K562 (cell line): ENCODE data around the gene UFC1. TPM values are rescaled to one million over a fixed set of nuclear protein-coding genes. Genes with fewer than 3 reads are reported as not detected.

ENCODE experiments used
- BCOR ChIP-seq: fragments of 450-650 bp; IDR thresholded peaks from 2 replicates; pipeline ENCODE4 v1.6.1; 2016
- ETV1 ChIP-seq: fragments of 450-650 bp; conservative IDR thresholded peaks from 2 replicates; pipeline ENCODE4 v1.6.1; 2016; ENCODE audit warnings: missing genetic modification characterization, control low read depth, low read depth, missing compliant biosample characterization
- FOXK2 ChIP-seq, 2 experiments: fragments of 450-650 bp; IDR thresholded peaks in 1 of 2; conservative IDR thresholded peaks in 1 of 2; 2 replicates each; pipeline ENCODE4 v1.6.1; 2016; ENCODE audit warnings: low read depth in 2 of 2, mild to moderate bottlenecking in 1 of 2
- FOXP1 ChIP-seq: sonication (generic); formaldehyde crosslinking; IDR thresholded peaks from 2 replicates; pipeline ENCODE4 v1.8.0; 2022; ENCODE audit warnings: mild to moderate bottlenecking, missing genetic modification reagents
- HCFC1 ChIP-seq: IDR thresholded peaks from 2 replicates; pipeline ENCODE4 v1.6.1; 2012; ENCODE audit warnings: low read depth, low read length, improper control_type of control experiment
- HDAC1 ChIP-seq, 2 experiments: fragments of 450-650 bp; IDR thresholded peaks; 2 replicates each; pipeline ENCODE4 v1.6.1; 2016 to 2017; ENCODE audit warnings: inconsistent platforms in 1 of 2, mild to moderate bottlenecking in 1 of 2, moderate library complexity in 1 of 2
- ILF3 ChIP-seq: fragments of 450-650 bp; IDR thresholded peaks from 2 replicates; pipeline ENCODE4 v1.6.1; 2018; ENCODE audit warnings: antibody characterized with exemption, mild to moderate bottlenecking, moderate library complexity, borderline replicate concordance
- MCM2 ChIP-seq: fragments of 450-650 bp; IDR thresholded peaks from 2 replicates; pipeline ENCODE4 v1.6.1; 2017; ENCODE audit warnings: low read depth, mild to moderate bottlenecking
- NR2C2 ChIP-seq, 2 experiments: fragments of 200-800 bp in 1 of 2; sonication (Bioruptor generic) in 1 of 2; sonication (generic) in 1 of 2; formaldehyde crosslinking in 1 of 2; IDR thresholded peaks; 2 replicates each; pipeline versions ENCODE4 v1.6.1 to v1.8.0; 2016 to 2022; ENCODE audit warnings: mild to moderate bottlenecking in 1 of 2, missing compliant biosample characterization in 1 of 2, missing genetic modification characterization in 1 of 2, missing genetic modification reagents in 1 of 2
- PPARD ChIP-seq: fragments of 250-450 bp; sonication (Bioruptor Pico); IDR thresholded peaks from 2 replicates; pipeline ENCODE4 v1.8.0; 2022; ENCODE audit warnings: inconsistent platforms, mild to moderate bottlenecking, moderate library complexity
- RBM34 ChIP-seq: fragments of 200-400 bp; formaldehyde crosslinking; IDR thresholded peaks from 2 replicates; pipeline ENCODE4 v1.6.1; 2018; ENCODE audit warnings: low read length, borderline replicate concordance; ENCODE audit not compliant: insufficient read depth
- TCF3 ChIP-seq: sonication (generic); formaldehyde crosslinking; IDR thresholded peaks from 2 replicates; pipeline ENCODE4 v1.4.0; 2020; ENCODE audit warnings: mild to moderate bottlenecking, missing genetic modification reagents
- ZSCAN29 ChIP-seq: fragments of 450-650 bp; IDR thresholded peaks from 2 replicates; pipeline ENCODE4 v1.6.1; 2017
- polyA plus RNA-seq, 8 experiments: library from polyadenylated mRNA; depleted of rRNA in 4 of 8; stranded (reverse) in 5 of 8; unstranded in 3 of 8; fragments of >200 nt; fragmentation: Nextera tagmentation in 2 of 8; fragmentation: Illumina TruSeq in 1 of 8; extraction: Ambion mirVana in 2 of 8; extraction: Trizol in 1 of 8; gene quantifications; 2 replicates each; pipeline versions ENCODE4 v1.2.1 to v1.2.3, GENCODE V29; 2011 to 2014; ENCODE audit warnings: inconsistent platforms in 1 of 8, missing spikeins in 1 of 8
- total RNA-seq, 7 experiments: library from RNA; depleted of rRNA in 6 of 7; stranded (reverse); fragments of >200 nt in 6 of 7; fragmentation: Illumina TruSeq in 2 of 7; extraction: Trizol in 2 of 7; gene quantifications; 2 replicates each; pipeline versions ENCODE4 v1.2.1 to v1.2.3, GENCODE V29; 2011 to 2021; ENCODE audit warnings: low replicate concordance in 1 of 7
- TF ChIP-seq, protein P1 (sequence below), 3 experiments: fragments of 200-800 bp in 1 of 3; sonication (Bioruptor generic) in 1 of 3; sonication (generic) in 1 of 3; formaldehyde crosslinking in 1 of 3; IDR thresholded peaks; 2 replicates each; pipeline versions ENCODE4 v1.6.1 to v1.8.0; 2016 to 2022; ENCODE audit warnings: mild to moderate bottlenecking in 2 of 3, missing compliant biosample characterization in 2 of 3, missing genetic modification characterization in 2 of 3, missing genetic modification reagents in 1 of 3
- TF ChIP-seq, protein P2 (sequence below): sonication (generic); formaldehyde crosslinking; IDR thresholded peaks from 2 replicates; pipeline ENCODE4 v1.8.0; 2022; ENCODE audit warnings: mild to moderate bottlenecking, low read depth, missing genetic modification reagents
- TF ChIP-seq, protein P3 (sequence below): fragments of 450-650 bp; conservative IDR thresholded peaks from 2 replicates; pipeline ENCODE4 v1.6.1; 2016; ENCODE audit warnings: missing genetic modification characterization, low read depth, mild to moderate bottlenecking, control low read depth, missing compliant biosample characterization
- TF ChIP-seq, protein P4 (sequence below), 2 experiments: fragments of 450-650 bp in 1 of 2; sonication (generic) in 1 of 2; formaldehyde crosslinking in 1 of 2; IDR thresholded peaks in 1 of 2; conservative IDR thresholded peaks in 1 of 2; 2 replicates each; pipeline versions ENCODE4 v1.6.1 to v1.8.1; 2016 to 2023; ENCODE audit warnings: mild to moderate bottlenecking in 2 of 2, moderate library complexity in 2 of 2, inconsistent platforms in 1 of 2, missing genetic modification reagents in 1 of 2
- TF ChIP-seq, protein P5 (sequence below): sonication (generic); formaldehyde crosslinking; IDR thresholded peaks from 2 replicates; pipeline ENCODE4 v1.8.0; 2022; ENCODE audit warnings: mild to moderate bottlenecking, missing genetic modification reagents, borderline replicate concordance

Gene UFC1
- total and polyA plus RNA-seq, 9 of the 15 experiments (the other 6 are each of a cell fraction or from before 2014, with no cell fraction given), result 92.8 to 220 (median 161) TPM

DNA sequence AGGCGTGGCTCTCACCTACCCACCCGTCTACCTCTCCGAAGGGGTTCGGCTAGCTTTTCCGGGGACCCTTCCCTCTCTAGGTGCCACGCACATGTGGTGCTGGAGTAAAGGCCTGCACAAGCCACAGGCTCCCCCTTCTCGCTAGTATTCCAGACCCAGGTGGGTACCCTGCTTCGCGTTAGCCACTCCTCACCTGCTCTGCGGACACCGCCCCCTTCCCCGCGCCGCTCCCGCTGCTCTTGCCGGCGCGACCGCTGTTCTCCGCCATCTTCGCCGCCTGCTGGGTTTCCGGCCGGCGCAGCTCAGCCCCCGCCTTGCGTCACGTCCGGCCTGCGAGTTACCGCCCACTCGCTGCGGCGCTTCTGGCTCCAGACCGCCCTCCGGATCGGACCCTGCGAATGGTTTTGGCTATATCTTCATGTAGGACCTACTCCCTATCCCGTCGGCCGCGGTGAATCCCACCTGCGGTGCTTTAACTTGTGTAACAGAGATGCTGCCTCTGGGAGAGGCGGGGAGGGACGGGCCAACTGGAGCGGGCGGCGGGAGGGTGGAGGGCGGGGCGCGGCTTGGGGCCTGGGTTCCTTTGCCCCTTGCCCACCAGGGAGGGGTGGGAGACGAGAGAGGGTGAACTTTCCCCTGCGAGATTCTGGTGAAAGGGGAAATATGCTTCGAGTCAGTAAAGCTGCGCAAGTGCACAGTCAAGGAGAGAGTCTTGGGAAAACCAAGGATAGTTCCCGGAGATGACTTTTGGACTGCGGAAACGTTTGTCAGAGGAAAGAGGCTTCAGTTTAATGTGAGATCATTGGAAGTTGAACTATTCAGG is 35.8 kb upstream of the UFC1 start, which contains the start of the genes NIT1 and PFDN2 (continued):
- TF ChIP-seq NR2C2 (CRISPR knock-in tag; IDR thresholded peaks at IDR 0.05) (peak; percentile 83), NR2C2 (tag; IDR thresholded peaks at IDR 0.05) (peak; percentile 45), BCOR (0 out of 2 replicates have a peak, but pooled peaks have one; percentile 9), ETV1 (tag) (peak; percentile 89), FOXK2 (conservative IDR thresholded peaks at IDR 0.05 in 1 of 2, IDR thresholded peaks at IDR 0.05 in 1 of 2; ENCODE audit: low read depth in 2 of 2) (0 out of 4 replicates have a peak, but pooled peaks of 1 of the 2 experiments have one; percentile 4), MCM2 (no peak), HCFC1 (peak; percentile 65; the same call in 1 of the 2 replicates), HDAC1 (IDR thresholded peaks at IDR 0.05) (peak in 1 of 2 experiments; percentile 95; a peak in 2 of 4 replicates), FOXP1 (CRISPR knock-in tag) (peak; percentile 56; the same call in 1 of the 2 replicates), ZSCAN29 (no peak), TCF3 (CRISPR knock-in tag) (peak; percentile 47), RBM34 (no peak), ILF3 (no peak), PPARD (no peak)
- TF ChIP-seq, protein P1, sequence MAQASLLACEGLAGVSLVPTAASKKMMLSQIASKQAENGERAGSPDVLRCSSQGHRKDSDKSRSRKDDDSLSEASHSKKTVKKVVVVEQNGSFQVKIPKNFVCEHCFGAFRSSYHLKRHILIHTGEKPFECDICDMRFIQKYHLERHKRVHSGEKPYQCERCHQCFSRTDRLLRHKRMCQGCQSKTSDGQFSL (CRISPR knock-in tag; IDR thresholded peaks at IDR 0.05), result no peak
- TF ChIP-seq, protein P1 (tag; IDR thresholded peaks at IDR 0.05), result no peak
- TF ChIP-seq, protein P2, sequence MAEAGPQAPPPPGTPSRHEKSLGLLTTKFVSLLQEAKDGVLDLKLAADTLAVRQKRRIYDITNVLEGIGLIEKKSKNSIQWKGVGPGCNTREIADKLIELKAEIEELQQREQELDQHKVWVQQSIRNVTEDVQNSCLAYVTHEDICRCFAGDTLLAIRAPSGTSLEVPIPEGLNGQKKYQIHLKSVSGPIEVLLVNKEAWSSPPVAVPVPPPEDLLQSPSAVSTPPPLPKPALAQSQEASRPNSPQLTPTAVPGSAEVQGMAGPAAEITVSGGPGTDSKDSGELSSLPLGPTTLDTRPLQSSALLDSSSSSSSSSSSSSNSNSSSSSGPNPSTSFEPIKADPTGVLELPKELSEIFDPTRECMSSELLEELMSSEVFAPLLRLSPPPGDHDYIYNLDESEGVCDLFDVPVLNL (CRISPR knock-in tag), result peak; percentile 52
- TF ChIP-seq, protein P3, sequence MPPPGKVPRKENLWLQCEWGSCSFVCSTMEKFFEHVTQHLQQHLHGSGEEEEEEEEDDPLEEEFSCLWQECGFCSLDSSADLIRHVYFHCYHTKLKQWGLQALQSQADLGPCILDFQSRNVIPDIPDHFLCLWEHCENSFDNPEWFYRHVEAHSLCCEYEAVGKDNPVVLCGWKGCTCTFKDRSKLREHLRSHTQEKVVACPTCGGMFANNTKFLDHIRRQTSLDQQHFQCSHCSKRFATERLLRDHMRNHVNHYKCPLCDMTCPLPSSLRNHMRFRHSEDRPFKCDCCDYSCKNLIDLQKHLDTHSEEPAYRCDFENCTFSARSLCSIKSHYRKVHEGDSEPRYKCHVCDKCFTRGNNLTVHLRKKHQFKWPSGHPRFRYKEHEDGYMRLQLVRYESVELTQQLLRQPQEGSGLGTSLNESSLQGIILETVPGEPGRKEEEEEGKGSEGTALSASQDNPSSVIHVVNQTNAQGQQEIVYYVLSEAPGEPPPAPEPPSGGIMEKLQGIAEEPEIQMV (tag), result no peak
- TF ChIP-seq, protein P4, sequence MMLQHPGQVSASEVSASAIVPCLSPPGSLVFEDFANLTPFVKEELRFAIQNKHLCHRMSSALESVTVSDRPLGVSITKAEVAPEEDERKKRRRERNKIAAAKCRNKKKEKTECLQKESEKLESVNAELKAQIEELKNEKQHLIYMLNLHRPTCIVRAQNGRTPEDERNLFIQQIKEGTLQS (IDR thresholded peaks at IDR 0.05), result peak; percentile 51; the same call in 1 of the 2 replicates
- TF ChIP-seq, protein P4 (CRISPR knock-in tag; conservative IDR thresholded peaks at IDR 0.05), result no peak
- TF ChIP-seq, protein P5, sequence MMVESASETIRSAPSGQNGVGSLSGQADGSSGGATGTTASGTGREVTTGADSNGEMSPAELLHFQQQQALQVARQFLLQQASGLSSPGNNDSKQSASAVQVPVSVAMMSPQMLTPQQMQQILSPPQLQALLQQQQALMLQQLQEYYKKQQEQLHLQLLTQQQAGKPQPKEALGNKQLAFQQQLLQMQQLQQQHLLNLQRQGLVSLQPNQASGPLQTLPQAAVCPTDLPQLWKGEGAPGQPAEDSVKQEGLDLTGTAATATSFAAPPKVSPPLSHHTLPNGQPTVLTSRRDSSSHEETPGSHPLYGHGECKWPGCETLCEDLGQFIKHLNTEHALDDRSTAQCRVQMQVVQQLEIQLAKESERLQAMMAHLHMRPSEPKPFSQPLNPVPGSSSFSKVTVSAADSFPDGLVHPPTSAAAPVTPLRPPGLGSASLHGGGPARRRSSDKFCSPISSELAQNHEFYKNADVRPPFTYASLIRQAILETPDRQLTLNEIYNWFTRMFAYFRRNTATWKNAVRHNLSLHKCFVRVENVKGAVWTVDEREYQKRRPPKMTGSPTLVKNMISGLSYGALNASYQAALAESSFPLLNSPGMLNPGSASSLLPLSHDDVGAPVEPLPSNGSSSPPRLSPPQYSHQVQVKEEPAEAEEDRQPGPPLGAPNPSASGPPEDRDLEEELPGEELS (CRISPR knock-in tag), result peak; percentile 91; the same call in 1 of the 2 replicates
